Body of pancreas (tissue), 4 donors: ENCODE results near the gene KCTD6. TPM values are rescaled to one million over a fixed set of nuclear protein-coding genes. Genes with fewer than 3 reads are reported as not detected.

Experiments
- ATAC-seq: fragments of 150-250 bp; one replicate; pipeline ENCODE4 v1.9.1; 2016
- DNase-seq, 4 donors: peaks; one replicate each; pipeline ENCODE4 v3.0.0-alpha.2; 2019
- H3K27ac ChIP-seq, 4 donors: fragments of 200-600 bp; sonication (generic); 1 replicate in 3 of 4; 2 replicates in 1 of 4; pipeline versions ENCODE4 v1.5.1 to v1.6.1; 2016 to 2019; ENCODE audit warnings: mild to moderate bottlenecking in 1 of 4, mixed read lengths in 1 of 4, moderate library complexity in 1 of 4
- H3K27me3 ChIP-seq, 2 donors: fragments of 200-600 bp; sonication (generic); one replicate each; pipeline ENCODE4 v1.6.0; 2016; ENCODE audit warnings: mild to moderate bottlenecking in 1 of 2
- H3K36me3 ChIP-seq, 2 donors: fragments of 200-600 bp; sonication (generic); replicated peaks in 1 of 2; 2 replicates each; pipeline ENCODE4 v1.5.1; 2016; ENCODE audit warnings: low read depth in 2 of 2; ENCODE audit not compliant: insufficient read depth in 1 of 2
- H3K4me1 ChIP-seq: fragments of 200-600 bp; sonication (generic); one replicate; pipeline ENCODE4 v1.6.0; 2016
- H3K4me3 ChIP-seq, 2 donors: fragments of 200-600 bp; sonication (generic); 1 replicate in 1 of 2; 2 replicates in 1 of 2; pipeline ENCODE4 v1.5.1; 2016 to 2019
- H3K9me3 ChIP-seq, 3 donors: fragments of 200-600 bp; sonication (generic); 1 replicate in 2 of 3; 2 replicates in 1 of 3; pipeline ENCODE4 v1.5.1; 2016
- POLR2A ChIP-seq, 3 donors: fragments of 450-650 bp; IDR thresholded peaks; one replicate each; pipeline ENCODE4 v1.6.1; 2016; ENCODE audit warnings: antibody characterized with exemption in 3 of 3, mild to moderate bottlenecking in 2 of 3
- WGBS, 2 donors: methylation state at CpG; one replicate each; pipeline ENCODE4 v1.1.5; 2017; 5-methylcytosine and 5-hydroxymethylcytosine counted together
- intact Hi-C: fragments of 100-400 bp; cut with DNase I; formaldehyde crosslinking; loops from one replicate; pipeline ENCODE4 v1.15.1; 2023
- total RNA-seq, 2 donors: library from RNA; depleted of rRNA; stranded (reverse); fragments of >200 nt; gene quantifications; one replicate each; pipeline ENCODE4 v1.1.0, GENCODE V29; 2016
- TF ChIP-seq, protein P1 (sequence below), 7 experiments: fragments of 450-650 bp in 4 of 7; fragments of 200-600 bp in 3 of 7; sonication (generic) in 3 of 7; IDR thresholded peaks; one replicate each; pipeline ENCODE4 v1.5.1; 2016 to 2019; ENCODE audit warnings: antibody characterized with exemption in 7 of 7

Gene KCTD6
- total RNA-seq, 2 donors from 2014 or later: 1.3 to 13.0 TPM

DNA sequence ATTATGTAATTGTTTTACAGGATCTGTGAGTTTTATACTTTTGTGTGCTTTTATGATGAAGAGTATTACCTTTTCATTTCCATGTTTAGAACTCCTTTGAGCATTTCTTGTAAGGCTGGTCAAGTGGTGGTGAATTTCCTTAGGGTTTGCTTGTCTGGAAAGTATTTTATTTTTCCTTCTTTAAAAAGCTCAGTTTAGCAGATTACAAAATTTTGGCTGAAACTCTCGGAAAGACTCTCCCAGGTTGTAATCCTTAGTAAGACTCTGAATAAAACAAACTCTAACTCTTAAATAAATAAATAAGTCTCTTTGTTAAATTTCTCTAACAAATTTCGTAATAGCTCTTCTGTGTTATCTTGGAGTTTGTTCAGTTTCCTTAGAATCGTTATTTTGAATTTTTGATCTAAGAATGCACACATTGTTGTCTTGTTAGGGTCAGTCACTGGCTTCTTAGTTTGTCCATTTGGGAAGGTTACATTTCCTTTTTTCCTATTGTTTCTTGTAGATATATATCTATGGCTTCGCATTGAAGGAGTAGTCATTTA lies 59.8 kb downstream of the KCTD6 start:
- Histone ChIP-seq H3K36me3 (no peaks in the 10 kb centered on the region), H3K4me1 (no peaks in the 10 kb centered on the region), H3K27ac (no peak overlapping the region), H3K4me3 (no peak overlapping the region), H3K27me3 (no peaks in the 10 kb centered on the region), H3K9me3 (no peaks in the 10 kb centered on the region)
- WGBS, 2 donors: 68 to 81% methylated on average over 4 of the region's 4 CpGs
- no peak for ATAC-seq
- no peak for DNase-seq
- intact Hi-C loops: no loop called here
- TF ChIP-seq POLR2A (IDR thresholded peaks at IDR 0.05): no peak
- TF ChIP-seq, protein P1, sequence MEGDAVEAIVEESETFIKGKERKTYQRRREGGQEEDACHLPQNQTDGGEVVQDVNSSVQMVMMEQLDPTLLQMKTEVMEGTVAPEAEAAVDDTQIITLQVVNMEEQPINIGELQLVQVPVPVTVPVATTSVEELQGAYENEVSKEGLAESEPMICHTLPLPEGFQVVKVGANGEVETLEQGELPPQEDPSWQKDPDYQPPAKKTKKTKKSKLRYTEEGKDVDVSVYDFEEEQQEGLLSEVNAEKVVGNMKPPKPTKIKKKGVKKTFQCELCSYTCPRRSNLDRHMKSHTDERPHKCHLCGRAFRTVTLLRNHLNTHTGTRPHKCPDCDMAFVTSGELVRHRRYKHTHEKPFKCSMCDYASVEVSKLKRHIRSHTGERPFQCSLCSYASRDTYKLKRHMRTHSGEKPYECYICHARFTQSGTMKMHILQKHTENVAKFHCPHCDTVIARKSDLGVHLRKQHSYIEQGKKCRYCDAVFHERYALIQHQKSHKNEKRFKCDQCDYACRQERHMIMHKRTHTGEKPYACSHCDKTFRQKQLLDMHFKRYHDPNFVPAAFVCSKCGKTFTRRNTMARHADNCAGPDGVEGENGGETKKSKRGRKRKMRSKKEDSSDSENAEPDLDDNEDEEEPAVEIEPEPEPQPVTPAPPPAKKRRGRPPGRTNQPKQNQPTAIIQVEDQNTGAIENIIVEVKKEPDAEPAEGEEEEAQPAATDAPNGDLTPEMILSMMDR (IDR thresholded peaks at IDR 0.05): no peak

Other genes starting within 250 kb of the KCTD6 start
- 1 to 10 TPM; 3.6 to 4.3 TPM for gene RPP14, start 185.9 kb upstream of the KCTD6 start, total RNA-seq
- gene HTD2, start 185.6 kb upstream of the KCTD6 start, total RNA-seq: 1 to 10 TPM in 1 of 2 donors, under 1 TPM in 1; 0.99 to 4.9 TPM
- 10 to 100 TPM in 1 of 2 donors, 1 to 10 TPM in 1; 8.2 to 12.7 TPM for gene PXK, start 159.2 kb upstream of the KCTD6 start, total RNA-seq
- 10 to 100 TPM; 23.4 to 32.7 TPM for gene PDHB, start 58.3 kb upstream of the KCTD6 start, total RNA-seq
- gene ACOX2, start 45.1 kb downstream of the KCTD6 start, total RNA-seq: 1 to 10 TPM; 2.3 to 5.9 TPM
- gene FAM107A, start 85.3 kb downstream of the KCTD6 start, total RNA-seq: 10 to 100 TPM; 14.5 to 26.4 TPM
- 1 to 10 TPM in 1 of 2 donors, not detected in 1; 1.8 TPM for gene FAM3D, start 174.7 kb downstream of the KCTD6 start, total RNA-seq